Activated CD8-positive, alpha-beta T cell treated with anti-CD3 and anti-CD28 coated beads, Interleukin-2, amount 10 ng/mL, durations not matched to agents 7 days and 5 days (primary cell): Measurements from ENCODE around the gene ARHGAP35. TPM values are rescaled to one million over a fixed set of nuclear protein-coding genes. Genes with fewer than 3 reads are reported as not detected.

Experiments
- ATAC-seq: fragments of 150-1000 bp; cut with Tn5 transposase; one replicate; pipeline ENCODE4 v1.10.0; 2021; ENCODE audit warnings: moderate library complexity
- CTCF ChIA-PET: fragments of 350-600 bp; sonication (Branson Sonifier 250); formaldehyde crosslinking; loops from one replicate; lab custom pipeline; 2021; ENCODE audit warnings: antibody characterized with exemption; lab: Charles Lee
- POLR2A ChIA-PET: fragments of 350-600 bp; sonication (Branson Sonifier 250); formaldehyde crosslinking; loops from one replicate; lab custom pipeline; 2021; ENCODE audit warnings: antibody characterized with exemption; lab: Charles Lee
- DNase-seq: peaks from one replicate; pipeline ENCODE4 v3.0.0-alpha.2; 2020
- H3K27ac Mint-ChIP-seq: one replicate; pipeline ENCODE4 v1.8.0; 2021; ENCODE audit warnings: mild to moderate bottlenecking, mixed read lengths
- H3K27me3 Mint-ChIP-seq: one replicate; pipeline ENCODE4 v1.8.0; 2021; ENCODE audit warnings: low read depth, mixed read lengths
- H3K36me3 Mint-ChIP-seq: one replicate; pipeline ENCODE4 v1.8.0; 2021; ENCODE audit warnings: low read depth, mixed read lengths
- H3K4me1 Mint-ChIP-seq: one replicate; pipeline ENCODE4 v1.8.0; 2021; ENCODE audit warnings: low read depth, mixed read lengths
- H3K4me3 Mint-ChIP-seq: one replicate; pipeline ENCODE4 v1.8.0; 2021; ENCODE audit warnings: mild to moderate bottlenecking, mixed read lengths
- H3K9me3 Mint-ChIP-seq: one replicate; pipeline ENCODE4 v1.8.0; 2022; ENCODE audit warnings: mixed read lengths; ENCODE audit not compliant: insufficient read depth
- total RNA-seq, 2 experiments: library from RNA; stranded (reverse); gene quantifications; one replicate each; pipeline ENCODE4 v1.2.3, GENCODE V29; 2021

Gene ARHGAP35
- total RNA-seq, 2 experiments from 2014 or later, result 23.9 to 24.1 TPM

- ChIA-PET CTCF (interaction anchor here (0.8 kb wide), 1 partner anchor 121 kb away, joined by 3 read pairs; no protein-coding TSS in a partner anchor), POLR2A (no interaction called here)
- ATAC-seq, result no peak
- H3K9me3 Mint-ChIP-seq, result no peaks in the 10 kb centered on the region
- H3K36me3 Mint-ChIP-seq, result peaks cover 3% of the 10 kb centered on the region
- H3K4me1 Mint-ChIP-seq, result peaks cover 9% of the 10 kb centered on the region
- H3K4me3 Mint-ChIP-seq, result no peak overlapping the region
- no peak for DNase-seq
- no peaks in the 10 kb centered on the region for H3K27me3 Mint-ChIP-seq
- no peak overlapping the region for H3K27ac Mint-ChIP-seq
These were observed 31.7 kb downstream of the ARHGAP35 start for GRCh38 chr19:46892252-46893179.

GRCh38 chr19:46896076-46896794, 35.4 kb downstream of the ARHGAP35 start:
- Mint-ChIP-seq H3K36me3 (peaks cover 3% of the 10 kb centered on the region), H3K27ac (no peak overlapping the region), H3K4me1 (peaks cover 10% of the 10 kb centered on the region), H3K27me3 (no peaks in the 10 kb centered on the region), H3K9me3 (no peaks in the 10 kb centered on the region), H3K4me3 (no peak overlapping the region)
- ChIA-PET POLR2A (no interaction called here), CTCF (interaction anchor here (0.9 kb wide), 1 partner anchor 117 kb away, joined by 4 read pairs; no protein-coding TSS in a partner anchor)
- DNase-seq (no peak), ATAC-seq (no peak)

GRCh38 chr19:46898731-46899130, 37.9 kb downstream of the ARHGAP35 start:
- Mint-ChIP-seq H3K36me3 (peaks cover 3% of the 10 kb centered on the region), H3K4me1 (peaks cover 17% of the 10 kb centered on the region), H3K27ac (no peak overlapping the region), H3K4me3 (no peak overlapping the region), H3K9me3 (no peaks in the 10 kb centered on the region), H3K27me3 (no peaks in the 10 kb centered on the region)
- DNase-seq (no peak), ATAC-seq (no peak)
- CTCF ChIA-PET, result interaction anchor here (1.2 to 1.6 kb wide), 2 partner anchors 59 to 114 kb away, joined by 3 to 4 read pairs; no protein-coding TSS in a partner anchor
- POLR2A ChIA-PET, result no interaction called here

- no peak overlapping the region for H3K4me3 Mint-ChIP-seq
- no peaks in the 10 kb centered on the region for H3K36me3 Mint-ChIP-seq
- CTCF ChIA-PET, result no interaction called here
- POLR2A ChIA-PET, result no interaction called here
- no peak overlapping the region for H3K27ac Mint-ChIP-seq
- H3K27me3 Mint-ChIP-seq, result no peaks in the 10 kb centered on the region
- ATAC-seq, result no peak
- no peak for DNase-seq
- H3K9me3 Mint-ChIP-seq, result no peaks in the 10 kb centered on the region
- peaks cover 21% of the 10 kb centered on the region for H3K4me1 Mint-ChIP-seq
These were observed 39.5 kb downstream of the ARHGAP35 start for GRCh38 chr19:46900341-46900740.

- no peaks in the 10 kb centered on the region for H3K27me3 Mint-ChIP-seq
- H3K27ac Mint-ChIP-seq, result no peak overlapping the region
- ATAC-seq (no peak), DNase-seq (no peak)
- H3K9me3 Mint-ChIP-seq, result no peaks in the 10 kb centered on the region
- ChIA-PET CTCF (interaction anchor here (1.1 kb wide), 1 partner anchor 111 kb away, joined by 3 read pairs; no protein-coding TSS in a partner anchor), POLR2A (no interaction called here)
- peaks cover 17% of the 10 kb centered on the region for H3K4me1 Mint-ChIP-seq
- no peak overlapping the region for H3K4me3 Mint-ChIP-seq
- H3K36me3 Mint-ChIP-seq, result no peaks in the 10 kb centered on the region
These were observed 41.1 kb downstream of the ARHGAP35 start for GRCh38 chr19:46901701-46902401.

GRCh38 chr19:46902402-46902766, 41.6 kb downstream of the ARHGAP35 start:
- H3K9me3 Mint-ChIP-seq, result no peaks in the 10 kb centered on the region
- no peaks in the 10 kb centered on the region for H3K36me3 Mint-ChIP-seq
- no peak for ATAC-seq
- H3K27ac Mint-ChIP-seq, result no peak overlapping the region
- H3K4me1 Mint-ChIP-seq, result peaks cover 17% of the 10 kb centered on the region
- ChIA-PET CTCF (interaction anchor here (1.1 kb wide), 1 partner anchor 111 kb away, joined by 3 read pairs; no protein-coding TSS in a partner anchor), POLR2A (no interaction called here)
- no peaks in the 10 kb centered on the region for H3K27me3 Mint-ChIP-seq
- H3K4me3 Mint-ChIP-seq, result no peak overlapping the region
- no peak for DNase-seq

GRCh38 chr19:46903458-46903857, 42.7 kb downstream of the ARHGAP35 start:
- ChIA-PET POLR2A (no interaction called here), CTCF (interaction anchor here (0.9 kb wide), 1 partner anchor 445 kb away, joined by 3 read pairs; no protein-coding TSS in a partner anchor)

GRCh38 chr19:46904114-46905060, 43.6 kb downstream of the ARHGAP35 start:
- ChIA-PET POLR2A (no interaction called here), CTCF (interaction anchor here (0.9 kb wide), 1 partner anchor 444 kb away, joined by 3 read pairs; no protein-coding TSS in a partner anchor)
- Mint-ChIP-seq H3K27ac (no peak overlapping the region), H3K36me3 (no peaks in the 10 kb centered on the region), H3K4me3 (no peak overlapping the region), H3K9me3 (no peaks in the 10 kb centered on the region), H3K4me1 (peaks cover 21% of the 10 kb centered on the region), H3K27me3 (no peaks in the 10 kb centered on the region)
- no peak for DNase-seq
- no peak for ATAC-seq

More at GRCh38 chr19:46903458-46903857, 42.7 kb downstream of the ARHGAP35 start:
- ATAC-seq (no peak), DNase-seq (no peak)
- Mint-ChIP-seq H3K4me3 (no peak overlapping the region), H3K27me3 (no peaks in the 10 kb centered on the region), H3K36me3 (no peaks in the 10 kb centered on the region), H3K27ac (no peak overlapping the region), H3K9me3 (no peaks in the 10 kb centered on the region), H3K4me1 (peaks cover 17% of the 10 kb centered on the region)

- H3K27me3 Mint-ChIP-seq, result no peaks in the 10 kb centered on the region
- no peaks in the 10 kb centered on the region for H3K9me3 Mint-ChIP-seq
- ChIA-PET CTCF (interaction anchor here (3.5 kb wide), 1 partner anchor 107 kb away, joined by 16 read pairs; no protein-coding TSS in a partner anchor), POLR2A (no interaction called here)
- H3K27ac Mint-ChIP-seq, result no peak overlapping the region
- no peak overlapping the region for H3K4me3 Mint-ChIP-seq
- DNase-seq, result no peak
- H3K36me3 Mint-ChIP-seq, result peaks cover 5% of the 10 kb centered on the region
- no peak for ATAC-seq
- peaks cover 21% of the 10 kb centered on the region for H3K4me1 Mint-ChIP-seq
These were observed 45.4 kb downstream of the ARHGAP35 start for GRCh38 chr19:46906221-46906620.

GRCh38 chr19:46907880-46908279, 47.1 kb downstream of the ARHGAP35 start:
- ChIA-PET POLR2A (interaction anchor here (0.7 to 0.8 kb wide), 2 partner anchors 11 to 19 kb away, joined by 3 read pairs; no protein-coding TSS in a partner anchor), CTCF (interaction anchor here (0.9 to 3.5 kb wide), 5 partner anchors 11 to 105 kb away, joined by 3 to 16 read pairs (median 4); no protein-coding TSS in a partner anchor)
- DNase-seq (no peak), ATAC-seq (no peak)
- Mint-ChIP-seq H3K4me1 (peaks cover 17% of the 10 kb centered on the region), H3K36me3 (peaks cover 5% of the 10 kb centered on the region), H3K9me3 (no peaks in the 10 kb centered on the region), H3K27ac (no peak overlapping the region), H3K27me3 (no peaks in the 10 kb centered on the region), H3K4me3 (no peak overlapping the region)
